Upper lobe of left lung (tissue), 6 donors: Measurements from ENCODE around the gene ADGRD1. TPM values are rescaled to one million over a fixed set of nuclear protein-coding genes. Genes with fewer than 3 reads are reported as not detected.

ENCODE experiments used
- ATAC-seq, 2 donors: fragments of 200-7000 bp; cut with Tn5 transposase; one replicate each; pipeline ENCODE4 v1.9.1; 2022; ENCODE audit warnings: mild to moderate bottlenecking in 2 of 2, moderate library complexity in 2 of 2; ENCODE audit not compliant: low FRiP score in 2 of 2
- DNase-seq, 2 donors: peaks; one replicate each; pipeline ENCODE4 v3.0.0-alpha.2; 2019 to 2020
- H3K27ac ChIP-seq, 4 donors: fragments of 200-600 bp; sonication (generic); one replicate each; pipeline ENCODE4 v1.5.1; 2016 to 2019
- H3K27me3 ChIP-seq, 4 donors: fragments of 200-600 bp; sonication (generic); one replicate each; pipeline ENCODE4 v1.5.1; 2017 to 2019
- H3K36me3 ChIP-seq, 4 donors: fragments of 200-600 bp; sonication (generic); one replicate each; pipeline ENCODE4 v1.5.1; 2016 to 2019
- H3K4me1 ChIP-seq, 4 donors: fragments of 200-600 bp; sonication (generic); one replicate each; pipeline ENCODE4 v1.5.1; 2018 to 2019
- H3K4me3 ChIP-seq, 4 donors: fragments of 200-600 bp; sonication (generic); one replicate each; pipeline ENCODE4 v1.5.1; 2017 to 2019; ENCODE audit warnings: mild to moderate bottlenecking in 2 of 4, moderate library complexity in 1 of 4
- H3K9me3 ChIP-seq, 4 donors: fragments of 200-600 bp; sonication (generic); one replicate each; pipeline ENCODE4 v1.5.1; 2018 to 2019
- EP300 ChIP-seq, 4 donors: sonication (generic); formaldehyde crosslinking; IDR thresholded peaks; one replicate each; pipeline ENCODE4 v1.5.1; 2017; ENCODE audit warnings: antibody characterized with exemption in 4 of 4, control low read depth in 2 of 4
- POLR2A ChIP-seq, 4 donors: fragments of 450-650 bp; IDR thresholded peaks; one replicate each; pipeline ENCODE4 v1.5.1; 2016 to 2017; ENCODE audit warnings: antibody characterized with exemption in 4 of 4, mild to moderate bottlenecking in 2 of 4
- POLR2AphosphoS5 ChIP-seq, 2 donors: sonication (generic); formaldehyde crosslinking; IDR thresholded peaks; one replicate each; pipeline ENCODE4 v1.5.1; 2017; ENCODE audit warnings: antibody characterized with exemption in 2 of 2
- WGBS, 2 donors: methylation state at CpG; one replicate each; pipeline ENCODE4 v1.1.5; 2017 to 2018; 5-methylcytosine and 5-hydroxymethylcytosine counted together
- total RNA-seq, 6 donors: library from RNA; depleted of rRNA in 4 of 6; stranded (reverse); fragments of >200 nt in 4 of 6; gene quantifications; one replicate each; pipeline versions ENCODE4 v1.1.0 to v1.2.1, GENCODE V29; 2016 to 2021
- TF ChIP-seq, protein P1 (sequence below), 6 experiments: fragments of 450-650 bp in 4 of 6; fragments of 200-600 bp in 2 of 6; sonication (generic) in 2 of 6; IDR thresholded peaks; one replicate each; pipeline ENCODE4 v1.5.1; 2016 to 2019; ENCODE audit warnings: antibody characterized with exemption in 6 of 6
- donor health status: DM: no; HTN: no; CAD: no; lungs with moderate emphysema.
- donor health status: DM: no; HTN: yes; CAD: no; lungs with severe emphysema.

Gene ADGRD1
- total RNA-seq, 6 donors from 2014 or later = 84.2 to 124 (median 94.7) TPM

DNA sequence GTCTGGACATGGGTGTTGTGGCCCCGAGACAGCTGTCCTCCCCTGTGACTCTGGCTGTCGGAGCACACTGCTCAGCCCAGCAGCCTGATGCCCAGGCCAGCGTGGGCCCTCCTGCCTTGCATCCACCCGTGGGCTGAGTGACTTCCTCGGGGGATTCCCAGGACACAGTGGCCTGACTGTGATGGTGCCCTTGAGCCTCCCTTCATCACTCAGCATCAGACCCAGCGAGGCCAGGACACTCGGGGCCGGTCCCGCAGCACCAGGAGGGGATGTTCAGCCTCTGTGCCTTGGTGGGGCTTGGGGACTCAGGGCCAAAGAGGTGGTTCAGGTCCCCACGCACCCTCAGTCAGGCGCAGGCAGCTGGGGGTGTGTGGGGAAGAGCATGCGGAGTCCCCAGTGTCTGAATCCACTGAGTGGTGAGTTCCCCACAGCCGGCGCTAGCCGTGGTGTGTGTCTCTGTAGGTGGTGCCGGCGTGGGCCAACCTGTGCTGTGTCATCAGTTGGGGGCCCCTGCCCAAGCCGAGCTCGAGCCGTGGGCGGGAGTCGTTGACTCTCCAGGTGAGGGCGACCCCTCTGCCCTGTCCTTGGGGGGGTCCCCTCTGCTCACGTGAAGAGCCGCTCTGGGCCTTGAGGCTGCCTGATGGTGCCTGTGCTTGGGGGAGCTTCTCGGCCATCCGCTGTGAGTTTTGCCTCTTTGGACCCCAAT, 185.8 kb downstream of the ADGRD1 start:
- H3K27ac ChIP-seq = no peak overlapping the region
- H3K4me3 ChIP-seq = no peak overlapping the region
- DNase-seq = peak in 1 of 2 donors; percentile 76
- 90 to 93% methylated on average over 2 to 27 of the region's 27 CpGs for WGBS, 2 donors
- H3K4me1 ChIP-seq = no peaks in the 10 kb centered on the region
- no peaks in the 10 kb centered on the region for H3K27me3 ChIP-seq
- no peaks in the 10 kb centered on the region for H3K9me3 ChIP-seq
- H3K36me3 ChIP-seq = peaks cover 0 to 38% (median 15%) of the 10 kb centered on the region in 4 donors
- ATAC-seq = peak in 1 of 2 donors; percentile 6
- TF ChIP-seq EP300 (IDR thresholded peaks at IDR 0.05) = no peak
- TF ChIP-seq, protein P1, sequence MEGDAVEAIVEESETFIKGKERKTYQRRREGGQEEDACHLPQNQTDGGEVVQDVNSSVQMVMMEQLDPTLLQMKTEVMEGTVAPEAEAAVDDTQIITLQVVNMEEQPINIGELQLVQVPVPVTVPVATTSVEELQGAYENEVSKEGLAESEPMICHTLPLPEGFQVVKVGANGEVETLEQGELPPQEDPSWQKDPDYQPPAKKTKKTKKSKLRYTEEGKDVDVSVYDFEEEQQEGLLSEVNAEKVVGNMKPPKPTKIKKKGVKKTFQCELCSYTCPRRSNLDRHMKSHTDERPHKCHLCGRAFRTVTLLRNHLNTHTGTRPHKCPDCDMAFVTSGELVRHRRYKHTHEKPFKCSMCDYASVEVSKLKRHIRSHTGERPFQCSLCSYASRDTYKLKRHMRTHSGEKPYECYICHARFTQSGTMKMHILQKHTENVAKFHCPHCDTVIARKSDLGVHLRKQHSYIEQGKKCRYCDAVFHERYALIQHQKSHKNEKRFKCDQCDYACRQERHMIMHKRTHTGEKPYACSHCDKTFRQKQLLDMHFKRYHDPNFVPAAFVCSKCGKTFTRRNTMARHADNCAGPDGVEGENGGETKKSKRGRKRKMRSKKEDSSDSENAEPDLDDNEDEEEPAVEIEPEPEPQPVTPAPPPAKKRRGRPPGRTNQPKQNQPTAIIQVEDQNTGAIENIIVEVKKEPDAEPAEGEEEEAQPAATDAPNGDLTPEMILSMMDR (IDR thresholded peaks at IDR 0.05) = no peak

DNA sequence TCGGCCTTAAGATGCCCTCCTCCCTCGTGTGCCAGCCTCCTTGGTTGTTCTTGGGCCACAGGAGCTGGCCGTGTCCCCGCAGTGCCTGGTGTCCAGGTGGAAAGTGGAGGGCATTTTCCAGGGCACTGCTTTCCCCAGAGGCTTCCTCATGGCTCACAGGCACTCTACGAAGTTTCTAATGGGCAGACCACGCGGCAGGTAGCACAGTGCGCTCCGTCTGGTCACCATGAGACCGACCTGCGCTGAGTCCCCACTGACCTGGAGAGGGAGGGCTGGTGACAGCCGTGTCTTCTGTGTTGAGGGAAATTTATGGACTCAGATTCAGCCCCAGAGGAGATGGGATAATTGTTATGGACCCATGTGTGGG, 186.3 kb downstream of the ADGRD1 start:
- DNase-seq = peak in 1 of 2 donors; percentile 33
- no peak overlapping the region for H3K27ac ChIP-seq
- ATAC-seq = no peak
- no peaks in the 10 kb centered on the region for H3K4me1 ChIP-seq
- H3K4me3 ChIP-seq = no peak overlapping the region
- TF ChIP-seq EP300 (IDR thresholded peaks at IDR 0.05) (no peak), POLR2AphosphoS5 (IDR thresholded peaks at IDR 0.05) (no peak), POLR2A (IDR thresholded peaks at IDR 0.05) (no peak)
- TF ChIP-seq, protein P1 (IDR thresholded peaks at IDR 0.05) = no peak
- peaks cover 0 to 37% (median 15%) of the 10 kb centered on the region in 4 donors for H3K36me3 ChIP-seq
- 95 to 98% methylated on average over 7 to 12 of the region's 12 CpGs for WGBS, 2 donors
- H3K9me3 ChIP-seq = no peaks in the 10 kb centered on the region
- no peaks in the 10 kb centered on the region for H3K27me3 ChIP-seq

DNA sequence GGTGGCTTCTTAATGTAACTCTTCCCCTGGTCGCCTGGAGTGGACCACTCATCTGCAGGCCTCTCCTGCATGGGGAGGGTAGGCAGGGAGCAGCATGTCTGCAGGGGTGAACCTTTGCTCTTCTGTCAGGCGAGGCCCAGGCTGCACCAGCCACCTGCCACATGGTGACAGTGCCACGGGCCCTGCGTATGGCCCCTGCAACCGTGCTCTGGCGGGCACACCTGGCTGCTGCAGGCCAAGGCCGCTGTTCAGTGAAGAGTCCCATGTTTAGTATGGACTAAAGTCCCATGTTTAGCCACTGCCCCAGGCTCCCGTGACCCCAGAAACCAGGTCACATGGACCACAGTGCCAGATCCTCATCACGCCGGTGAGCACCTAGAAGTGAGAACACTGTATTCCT, 187.0 kb downstream of the ADGRD1 start:
- peaks cover 0 to 32% (median 13%) of the 10 kb centered on the region in 4 donors for H3K36me3 ChIP-seq

DNA sequence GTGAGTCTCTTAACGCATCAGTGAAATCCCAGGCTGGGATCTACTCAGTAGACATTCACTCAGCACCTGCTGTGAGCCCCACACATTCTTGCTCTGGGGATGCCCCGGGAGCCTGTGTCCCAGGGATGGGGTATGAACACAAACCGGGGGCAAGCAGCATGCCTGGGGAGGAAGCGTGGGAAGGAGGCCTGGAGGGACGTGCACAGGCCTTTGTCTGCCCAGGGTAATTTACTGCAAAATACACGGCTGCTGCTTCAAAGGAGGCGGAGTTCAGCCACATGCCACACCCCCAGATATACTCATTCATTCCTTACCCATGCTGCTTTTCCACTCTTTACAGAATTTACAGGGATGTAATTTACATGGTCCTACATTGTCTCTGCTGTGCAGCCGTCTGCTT, 187.8 kb downstream of the ADGRD1 start:
- TF ChIP-seq EP300 (IDR thresholded peaks at IDR 0.05) = no peak
- TF ChIP-seq, protein P1 (IDR thresholded peaks at IDR 0.05) = no peak
- TF ChIP-seq POLR2A (IDR thresholded peaks at IDR 0.05) = no peak
- TF ChIP-seq POLR2AphosphoS5 (IDR thresholded peaks at IDR 0.05) = no peak
- no peak overlapping the region for H3K4me3 ChIP-seq
- DNase-seq = no peak
- WGBS, 2 donors = 80 to 85% methylated on average over 8 of the region's 8 CpGs
- H3K27ac ChIP-seq = no peak overlapping the region
- no peak for ATAC-seq
- H3K4me1 ChIP-seq = no peaks in the 10 kb centered on the region
- H3K27me3 ChIP-seq = no peaks in the 10 kb centered on the region
- H3K36me3 ChIP-seq = peaks cover 0 to 24% (median 11%) of the 10 kb centered on the region in 4 donors
- no peaks in the 10 kb centered on the region for H3K9me3 ChIP-seq

More for the DNA sequence above, 187.0 kb downstream of the ADGRD1 start:
- H3K4me3 ChIP-seq = no peak overlapping the region
- H3K4me1 ChIP-seq = no peaks in the 10 kb centered on the region
- no peak for TF ChIP-seq POLR2AphosphoS5 (IDR thresholded peaks at IDR 0.05)
- TF ChIP-seq POLR2A (IDR thresholded peaks at IDR 0.05) = no peak
- TF ChIP-seq EP300 (IDR thresholded peaks at IDR 0.05) = no peak
- TF ChIP-seq, protein P1 (IDR thresholded peaks at IDR 0.05) = no peak
- DNase-seq = peak in 1 of 2 donors; percentile 55
- no peaks in the 10 kb centered on the region for H3K9me3 ChIP-seq
- ATAC-seq = no peak
- no peak overlapping the region for H3K27ac ChIP-seq
- no peaks in the 10 kb centered on the region for H3K27me3 ChIP-seq
- WGBS, 2 donors = 94 to 95% methylated on average over 5 to 10 of the region's 10 CpGs
